ENCODE results near the gene CDK5RAP1. TPM values are rescaled to one million over a fixed set of nuclear protein-coding genes. Genes with fewer than 3 reads are reported as not detected.

Gene CDK5RAP1
- total and polyA plus RNA-seq, 4 donors, result 20.3 to 43.1 (median 23.2) TPM

DNA sequence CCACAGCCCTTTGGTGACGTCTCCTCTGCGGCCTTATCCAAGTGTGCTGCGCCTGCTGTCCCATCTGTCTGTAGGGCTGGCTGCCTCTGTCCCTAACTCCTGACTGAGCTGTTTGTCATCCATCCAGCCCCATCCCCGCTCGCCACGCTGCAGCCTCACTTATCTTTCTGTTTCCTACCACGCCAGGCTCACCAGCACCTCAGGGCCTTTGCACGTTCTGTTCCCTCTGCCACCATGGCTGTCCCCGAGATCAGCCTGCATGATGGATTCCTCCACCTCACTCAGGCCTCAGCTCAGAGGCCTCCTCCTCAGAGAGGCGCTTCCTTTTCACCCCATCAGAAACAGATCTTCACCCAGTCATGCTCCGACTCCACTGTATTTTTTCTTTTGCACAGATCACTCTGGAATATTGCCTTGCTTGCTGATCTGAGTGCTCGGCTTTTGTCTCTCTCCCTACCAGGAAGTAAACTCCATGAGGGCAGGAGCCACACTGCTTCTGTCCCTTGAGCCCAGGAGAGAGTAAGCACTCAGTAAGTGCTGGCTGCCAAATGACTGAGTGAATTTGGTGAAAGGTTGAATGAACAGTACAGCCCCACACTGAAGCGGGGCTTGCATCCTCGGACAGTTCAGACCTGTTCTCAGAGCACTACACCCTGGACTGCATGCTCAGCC lies 83.8 kb downstream of the CDK5RAP1 start:
- H3K27me3 ChIP-seq (ENCODE audit: control insufficient read depth in 3 of 3, insufficient read depth in 3 of 3, low read length in 2 of 3), result peaks cover 0 to 4% (median 0%) of the 10 kb centered on the region in 3 donors
- ATAC-seq (ENCODE audit: insufficient read depth, low FRiP score) (no peak), DNase-seq (no peak)
- H3K9me3 ChIP-seq (ENCODE audit: control insufficient read depth in 4 of 4, insufficient read depth in 3 of 4, low read length in 3 of 4), result peaks cover 0 to 7% (median 0%) of the 10 kb centered on the region in 4 donors
- TF ChIP-seq, protein P1, sequence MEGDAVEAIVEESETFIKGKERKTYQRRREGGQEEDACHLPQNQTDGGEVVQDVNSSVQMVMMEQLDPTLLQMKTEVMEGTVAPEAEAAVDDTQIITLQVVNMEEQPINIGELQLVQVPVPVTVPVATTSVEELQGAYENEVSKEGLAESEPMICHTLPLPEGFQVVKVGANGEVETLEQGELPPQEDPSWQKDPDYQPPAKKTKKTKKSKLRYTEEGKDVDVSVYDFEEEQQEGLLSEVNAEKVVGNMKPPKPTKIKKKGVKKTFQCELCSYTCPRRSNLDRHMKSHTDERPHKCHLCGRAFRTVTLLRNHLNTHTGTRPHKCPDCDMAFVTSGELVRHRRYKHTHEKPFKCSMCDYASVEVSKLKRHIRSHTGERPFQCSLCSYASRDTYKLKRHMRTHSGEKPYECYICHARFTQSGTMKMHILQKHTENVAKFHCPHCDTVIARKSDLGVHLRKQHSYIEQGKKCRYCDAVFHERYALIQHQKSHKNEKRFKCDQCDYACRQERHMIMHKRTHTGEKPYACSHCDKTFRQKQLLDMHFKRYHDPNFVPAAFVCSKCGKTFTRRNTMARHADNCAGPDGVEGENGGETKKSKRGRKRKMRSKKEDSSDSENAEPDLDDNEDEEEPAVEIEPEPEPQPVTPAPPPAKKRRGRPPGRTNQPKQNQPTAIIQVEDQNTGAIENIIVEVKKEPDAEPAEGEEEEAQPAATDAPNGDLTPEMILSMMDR (IDR thresholded peaks at IDR 0.05; ENCODE audit: control extremely low read depth, extremely low read depth), result no peak
- no peaks in the 10 kb centered on the region for H3K36me3 ChIP-seq (ENCODE audit: control insufficient read depth in 4 of 4, insufficient read depth in 4 of 4, low read length in 4 of 4)
- H3K4me1 ChIP-seq (ENCODE audit: control insufficient read depth in 5 of 5, insufficient read depth in 5 of 5, low read length in 5 of 5), result no peaks in the 10 kb centered on the region
- 89 to 90% methylated on average over 14 of the region's 14 CpGs for WGBS, 2 donors
- no peak overlapping the region for H3K9ac ChIP-seq (ENCODE audit: insufficient read depth in 1 of 2, low read length in 2 of 2)
- H3K4me3 ChIP-seq, result no peak overlapping the region
- H3K27ac ChIP-seq (ENCODE audit: low read depth in 1 of 2, low read length in 1 of 2), result no peak overlapping the region

GRCh38 chr20:33316958-33317357 lies 84.4 kb downstream of the CDK5RAP1 start:
- DNase-seq (no peak), ATAC-seq (ENCODE audit: insufficient read depth, low FRiP score) (no peak)
- Histone ChIP-seq H3K9me3 (ENCODE audit: control insufficient read depth in 4 of 4, insufficient read depth in 3 of 4, low read length in 3 of 4) (peaks cover 0 to 7% (median 0%) of the 10 kb centered on the region in 4 donors), H3K4me3 (no peak overlapping the region), H3K36me3 (ENCODE audit: control insufficient read depth in 4 of 4, insufficient read depth in 4 of 4, low read length in 4 of 4) (no peaks in the 10 kb centered on the region), H3K9ac (ENCODE audit: insufficient read depth in 1 of 2, low read length in 2 of 2) (no peak overlapping the region), H3K27ac (ENCODE audit: low read depth in 1 of 2, low read length in 1 of 2) (no peak overlapping the region), H3K27me3 (ENCODE audit: control insufficient read depth in 3 of 3, insufficient read depth in 3 of 3, low read length in 2 of 3) (peaks cover 0 to 4% (median 0%) of the 10 kb centered on the region in 3 donors), H3K4me1 (ENCODE audit: control insufficient read depth in 5 of 5, insufficient read depth in 5 of 5, low read length in 5 of 5) (no peaks in the 10 kb centered on the region)
- TF ChIP-seq, protein P1 (IDR thresholded peaks at IDR 0.05; ENCODE audit: control extremely low read depth, extremely low read depth), result no peak
- 86 to 90% methylated on average over 3 of the region's 3 CpGs for WGBS, 2 donors

DNA sequence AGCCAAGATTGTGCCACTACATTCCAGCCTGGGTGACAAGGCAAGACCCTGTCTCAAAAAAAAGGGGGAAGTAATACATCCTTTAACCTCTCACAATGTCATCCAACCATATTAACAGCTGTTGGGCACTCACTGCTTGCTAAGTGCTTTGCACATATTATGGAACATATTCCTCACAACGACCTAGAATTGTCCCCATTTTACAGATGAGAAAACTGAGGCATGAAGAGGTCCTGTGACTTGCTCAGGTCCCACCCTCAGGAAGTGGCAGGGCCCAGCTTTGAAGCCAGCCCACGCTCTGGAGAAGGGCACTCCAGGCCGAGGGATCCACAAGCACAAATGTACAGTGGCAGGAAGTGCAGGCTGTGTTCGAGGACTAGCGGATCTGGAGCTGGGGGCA lies 85.0 kb downstream of the CDK5RAP1 start:
- Histone ChIP-seq H3K4me3 (no peak overlapping the region), H3K27ac (ENCODE audit: low read depth in 1 of 2, low read length in 1 of 2) (no peak overlapping the region), H3K4me1 (ENCODE audit: control insufficient read depth in 5 of 5, insufficient read depth in 5 of 5, low read length in 5 of 5) (no peaks in the 10 kb centered on the region), H3K27me3 (ENCODE audit: control insufficient read depth in 3 of 3, insufficient read depth in 3 of 3, low read length in 2 of 3) (peaks cover 0 to 4% (median 0%) of the 10 kb centered on the region in 3 donors), H3K9ac (ENCODE audit: insufficient read depth in 1 of 2, low read length in 2 of 2) (no peak overlapping the region), H3K9me3 (ENCODE audit: control insufficient read depth in 4 of 4, insufficient read depth in 3 of 4, low read length in 3 of 4) (peaks cover 0 to 7% (median 0%) of the 10 kb centered on the region in 4 donors), H3K36me3 (ENCODE audit: control insufficient read depth in 4 of 4, insufficient read depth in 4 of 4, low read length in 4 of 4) (no peaks in the 10 kb centered on the region)
- DNase-seq (no peak), ATAC-seq (ENCODE audit: insufficient read depth, low FRiP score) (no peak)
- TF ChIP-seq, protein P1 (IDR thresholded peaks at IDR 0.05; ENCODE audit: control extremely low read depth, extremely low read depth), result no peak
- 69 to 75% methylated on average over 5 of the region's 5 CpGs for WGBS, 2 donors
